GM23338 (cell line): ENCODE results near the gene RPS6KA4.

Source experiments
- CREB1 ChIP-seq: fragments of 250-450 bp; sonication (Bioruptor Pico); IDR thresholded peaks from 2 replicates; pipeline ENCODE4 v1.5.0; 2020; ENCODE audit warnings: low read depth, mild to moderate bottlenecking, moderate library complexity
- CTCF ChIP-seq, 2 experiments: fragments of 200-600 bp in 1 of 2; sonication (generic) in 1 of 2; conservative IDR thresholded peaks; 2 replicates each; pipeline versions ENCODE4 v1.5.1 to v1.6.1; 2016 to 2017; ENCODE audit warnings: antibody characterized with exemption in 2 of 2, low read depth in 2 of 2, mild to moderate bottlenecking in 2 of 2, moderate library complexity in 1 of 2
- EZH2 ChIP-seq: fragments of 200-600 bp; sonication (generic); IDR thresholded peaks from one replicate; pipeline ENCODE4 v1.8.0; 2017; ENCODE audit warnings: antibody characterized with exemption, mild to moderate bottlenecking, low read depth; ENCODE audit not compliant: unreplicated experiment
- EZH2phosphoT487 ChIP-seq: fragments of 200-600 bp; sonication (generic); IDR thresholded peaks from one replicate; pipeline ENCODE4 v1.8.1; 2018; ENCODE audit warnings: antibody characterized with exemption; ENCODE audit not compliant: unreplicated experiment
- JUNB ChIP-seq: IDR thresholded peaks from one replicate; pipeline ENCODE4 v1.6.1; 2016; ENCODE audit warnings: antibody characterized with exemption; ENCODE audit not compliant: unreplicated experiment
- NANOG ChIP-seq: IDR thresholded peaks from 2 replicates; pipeline ENCODE4 v1.6.1; 2016; ENCODE audit warnings: antibody characterized with exemption, borderline replicate concordance
- POLR2AphosphoS5 ChIP-seq: IDR thresholded peaks from 2 replicates; pipeline ENCODE4 v1.6.1; 2016; ENCODE audit warnings: antibody characterized with exemption, low read depth
- REST ChIP-seq: IDR thresholded peaks from one replicate; pipeline ENCODE4 v1.6.1; 2018; ENCODE audit warnings: antibody characterized with exemption; ENCODE audit not compliant: unreplicated experiment
- STAT1 ChIP-seq: IDR thresholded peaks from one replicate; pipeline ENCODE4 v1.6.1; 2016; ENCODE audit warnings: antibody characterized with exemption; ENCODE audit not compliant: unreplicated experiment

GRCh38 chr11:64367931-64368672, 9.1 kb downstream of the RPS6KA4 start:
- no peak for TF ChIP-seq CTCF (conservative IDR thresholded peaks at IDR 0.05; ENCODE audit: low read depth in 2 of 2)
- no peak for TF ChIP-seq JUNB
- no peak for TF ChIP-seq REST
- TF ChIP-seq EZH2: no peak
- no peak for TF ChIP-seq POLR2AphosphoS5
- no peak for TF ChIP-seq NANOG
- TF ChIP-seq CREB1: no peak
- no peak for TF ChIP-seq EZH2phosphoT487
- TF ChIP-seq STAT1: no peak
